B cell (primary cell): Measurements from ENCODE around the gene PHKA2. TPM values are rescaled to one million over a fixed set of nuclear protein-coding genes. Genes with fewer than 3 reads are reported as not detected.

ENCODE experiments used
- ATAC-seq: fragments of 200-7000 bp; cut with Tn5 transposase; one replicate; pipeline ENCODE4 v1.10.0; 2021; ENCODE audit warnings: low read depth, mild to moderate bottlenecking, moderate number of reproducible peaks, moderate library complexity
- CTCF ChIA-PET: fragments of 350-600 bp; sonication (Branson Sonifier 250); formaldehyde crosslinking; loops from one replicate; lab custom pipeline; 2021; ENCODE audit warnings: antibody characterized with exemption, inconsistent platforms; lab: Charles Lee
- POLR2A ChIA-PET: fragments of 350-600 bp; sonication (Branson Sonifier 250); formaldehyde crosslinking; loops from one replicate; lab custom pipeline; 2021; ENCODE audit warnings: antibody characterized with exemption; lab: Charles Lee
- DNase-seq: peaks from one replicate; pipeline ENCODE4 v3.0.0; 2013
- H2AFZ ChIP-seq: 2 replicates; pipeline ENCODE4 v1.6.1; 2012; ENCODE audit warnings: mild to moderate bottlenecking, low read depth, low read length; ENCODE audit not compliant: insufficient read depth, poor library complexity, severe bottlenecking
- H3K27ac ChIP-seq, 2 donors: 1 replicate in 1 of 2; 2 replicates in 1 of 2; pipeline ENCODE4 v1.5.1; 2012 to 2013; ENCODE audit warnings: low read length in 2 of 2, mild to moderate bottlenecking in 2 of 2, moderate library complexity in 1 of 2
- H3K27me3 ChIP-seq, 4 experiments: fragments of 200-600 bp in 1 of 4; sonication (generic) in 1 of 4; replicated peaks in 1 of 4; 1 replicate in 2 of 4; 2 replicates in 2 of 4; pipeline versions ENCODE4 v1.6.1 to v1.7.0; 2013 to 2016; ENCODE audit warnings: low read length in 3 of 4, mild to moderate bottlenecking in 2 of 4, mixed read lengths in 1 of 4, moderate library complexity in 1 of 4; ENCODE audit not compliant: insufficient read depth in 4 of 4, control insufficient read depth in 3 of 4; ENCODE audit errors: control extremely low read depth in 1 of 4
- H3K36me3 ChIP-seq, 2 experiments: replicated peaks in 1 of 2; 1 replicate in 1 of 2; 2 replicates in 1 of 2; pipeline versions ENCODE4 v1.6.1 to v1.7.1; 2013; ENCODE audit warnings: low read length in 1 of 2; ENCODE audit not compliant: insufficient read depth in 2 of 2, control insufficient read depth in 1 of 2; ENCODE audit errors: control extremely low read depth in 1 of 2, extremely low read depth in 1 of 2
- H3K4me1 ChIP-seq, 2 donors: fragments of 200-600 bp in 1 of 2; sonication (generic) in 1 of 2; 1 replicate in 1 of 2; 2 replicates in 1 of 2; pipeline versions ENCODE4 v1.5.1 to v1.6.1; 2013 to 2017; ENCODE audit warnings: low read length in 2 of 2; ENCODE audit not compliant: control insufficient read depth in 2 of 2, insufficient read depth in 2 of 2
- H3K4me2 ChIP-seq: replicated peaks from 2 replicates; pipeline ENCODE3; 2012; ENCODE audit warnings: mild to moderate bottlenecking, low read depth, low read length; ENCODE audit not compliant: poor library complexity, severe bottlenecking
- H3K4me3 ChIP-seq, 5 experiments: fragments of 200-600 bp in 1 of 5; sonication (generic) in 1 of 5; 1 replicate in 3 of 5; 2 replicates in 2 of 5; pipeline versions ENCODE4 v1.5.1 to v1.7.0; 2011 to 2016; ENCODE audit warnings: low read length in 4 of 5, mild to moderate bottlenecking in 4 of 5, low read depth in 2 of 5, control low read depth in 1 of 5, moderate library complexity in 1 of 5; ENCODE audit not compliant: insufficient read depth in 1 of 5; ENCODE audit errors: control extremely low read depth in 1 of 5, extremely low read depth in 1 of 5
- H3K79me2 ChIP-seq: fragments of 200-600 bp; sonication (generic); one replicate; pipeline ENCODE4 v1.6.0; 2016; ENCODE audit warnings: low read length; ENCODE audit not compliant: control insufficient read depth, insufficient read depth
- H3K9ac ChIP-seq: fragments of 200-600 bp; sonication (generic); 2 replicates; pipeline ENCODE4 v1.6.1; 2017; ENCODE audit warnings: mild to moderate bottlenecking, low read length, moderate library complexity
- H3K9me3 ChIP-seq, 3 donors: one replicate each; pipeline versions ENCODE4 v1.6.1 to v1.7.1; 2013; ENCODE audit warnings: low read length in 2 of 3; ENCODE audit not compliant: control insufficient read depth in 2 of 3, insufficient read depth in 1 of 3; ENCODE audit errors: control extremely low read depth in 1 of 3
- H4K20me1 ChIP-seq: 2 replicates; pipeline ENCODE4 v1.6.0; 2012; ENCODE audit warnings: mild to moderate bottlenecking, low read length; ENCODE audit not compliant: insufficient read depth, control insufficient read depth, poor library complexity, severe bottlenecking
- H3K27ac Mint-ChIP-seq: one replicate; pipeline ENCODE4 v1.8.0; 2021; ENCODE audit warnings: mixed read lengths
- H3K27me3 Mint-ChIP-seq: one replicate; pipeline ENCODE4 v1.8.0; 2021; ENCODE audit warnings: mixed read lengths
- H3K4me1 Mint-ChIP-seq: one replicate; pipeline ENCODE4 v1.8.0; 2021; ENCODE audit warnings: mixed read lengths
- H3K4me3 Mint-ChIP-seq: one replicate; pipeline ENCODE4 v1.8.0; 2021; ENCODE audit warnings: mixed read lengths
- H3K9me3 Mint-ChIP-seq: one replicate; pipeline ENCODE4 v1.8.0; 2022; ENCODE audit warnings: mixed read lengths; ENCODE audit not compliant: insufficient read depth
- EZH2 ChIP-seq: IDR thresholded peaks from 2 replicates; pipeline ENCODE4 v1.6.1; 2012; ENCODE audit warnings: borderline replicate concordance, low read depth, mild to moderate bottlenecking, moderate library complexity, low read length; ENCODE audit not compliant: insufficient read depth, poor library complexity, severe bottlenecking
- WGBS: methylation state at CpG from one replicate; pipeline ENCODE4 v1.1.5; 2013; ENCODE audit warnings: missing lambda C conversion rate; ENCODE audit not compliant: insufficient coverage; 5-methylcytosine and 5-hydroxymethylcytosine counted together
- intact Hi-C: fragments of 100-400 bp; cut with micrococcal nuclease; formaldehyde crosslinking; loops from one replicate; pipeline ENCODE4 v1.10.0; 2022
- polyA plus RNA-seq: library from polyadenylated mRNA; depleted of rRNA; stranded (reverse); fragments of >200 nt; gene quantifications from 2 replicates; pipeline ENCODE4 v1.2.3, GENCODE V29; 2012
- total RNA-seq, 2 donors: library from RNA; stranded (reverse); fragments of 120-200 nt in 1 of 2; gene quantifications; 1 replicate in 1 of 2; 2 replicates in 1 of 2; pipeline versions ENCODE4 v1.2.3 to v1.2.4, GENCODE V29; 2013 to 2022
- TF ChIP-seq, protein P1 (sequence below): fragments of 200-600 bp; IDR thresholded peaks from one replicate; pipeline ENCODE4 v1.8.0; 2022; ENCODE audit warnings: antibody characterized with exemption, mild to moderate bottlenecking

The PHKA2 gene
- total and polyA plus RNA-seq, 2 donors (not counting 1 experiment from before 2014, with no cell fraction given) = 54.6 to 60.6 TPM

DNA sequence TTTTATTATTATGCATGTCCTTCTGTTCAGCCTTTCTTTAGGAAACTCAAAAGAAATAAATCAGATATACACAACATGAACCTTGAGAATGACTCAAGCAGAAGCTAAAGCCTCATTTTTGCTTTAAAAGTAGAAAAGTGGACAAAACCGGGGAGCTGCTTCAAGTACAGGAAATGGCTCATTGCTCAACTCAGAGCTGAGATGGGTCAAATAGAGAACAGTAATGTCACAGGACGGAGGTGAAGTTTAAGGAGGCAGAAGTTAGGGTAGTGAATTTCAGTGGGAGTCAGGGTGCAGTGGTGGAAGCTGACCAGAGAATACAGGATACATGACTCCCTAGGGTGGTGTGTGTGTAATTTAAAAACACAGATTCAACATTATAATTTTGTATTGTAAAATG, 22.2 kb downstream of the PHKA2 start:
- intact Hi-C loops = no loop called here
- no CpG with 5 or more reads among the region's 2 CpGs for WGBS
- H3K9ac ChIP-seq = no peak overlapping the region
- ATAC-seq = no peak
- no peaks in the 10 kb centered on the region for H3K36me3 ChIP-seq
- H3K9me3 ChIP-seq = no peaks in the 10 kb centered on the region
- no peaks in the 10 kb centered on the region for H3K4me1 ChIP-seq
- no peak overlapping the region for H3K4me3 ChIP-seq
- Mint-ChIP-seq H3K27ac (no peak overlapping the region), H3K4me3 (no peak overlapping the region), H3K9me3 (no peaks in the 10 kb centered on the region), H3K27me3 (no peaks in the 10 kb centered on the region), H3K4me1 (peaks cover 8% of the 10 kb centered on the region)
- ChIA-PET CTCF (interaction anchor here (0.7 kb wide), 1 partner anchor 411 kb away, joined by 4 read pairs; no protein-coding TSS in a partner anchor), POLR2A (no interaction called here)
- no peak for DNase-seq
- H2AFZ ChIP-seq = no peak overlapping the region
- no peak overlapping the region for H3K4me2 ChIP-seq
- no peaks in the 10 kb centered on the region for H4K20me1 ChIP-seq
- no peaks in the 10 kb centered on the region for H3K27me3 ChIP-seq
- H3K79me2 ChIP-seq = peaks cover 10% of the 10 kb centered on the region
- no peak overlapping the region for H3K27ac ChIP-seq
- TF ChIP-seq EZH2 = no peak
- TF ChIP-seq, protein P1, sequence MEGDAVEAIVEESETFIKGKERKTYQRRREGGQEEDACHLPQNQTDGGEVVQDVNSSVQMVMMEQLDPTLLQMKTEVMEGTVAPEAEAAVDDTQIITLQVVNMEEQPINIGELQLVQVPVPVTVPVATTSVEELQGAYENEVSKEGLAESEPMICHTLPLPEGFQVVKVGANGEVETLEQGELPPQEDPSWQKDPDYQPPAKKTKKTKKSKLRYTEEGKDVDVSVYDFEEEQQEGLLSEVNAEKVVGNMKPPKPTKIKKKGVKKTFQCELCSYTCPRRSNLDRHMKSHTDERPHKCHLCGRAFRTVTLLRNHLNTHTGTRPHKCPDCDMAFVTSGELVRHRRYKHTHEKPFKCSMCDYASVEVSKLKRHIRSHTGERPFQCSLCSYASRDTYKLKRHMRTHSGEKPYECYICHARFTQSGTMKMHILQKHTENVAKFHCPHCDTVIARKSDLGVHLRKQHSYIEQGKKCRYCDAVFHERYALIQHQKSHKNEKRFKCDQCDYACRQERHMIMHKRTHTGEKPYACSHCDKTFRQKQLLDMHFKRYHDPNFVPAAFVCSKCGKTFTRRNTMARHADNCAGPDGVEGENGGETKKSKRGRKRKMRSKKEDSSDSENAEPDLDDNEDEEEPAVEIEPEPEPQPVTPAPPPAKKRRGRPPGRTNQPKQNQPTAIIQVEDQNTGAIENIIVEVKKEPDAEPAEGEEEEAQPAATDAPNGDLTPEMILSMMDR = no peak

DNA sequence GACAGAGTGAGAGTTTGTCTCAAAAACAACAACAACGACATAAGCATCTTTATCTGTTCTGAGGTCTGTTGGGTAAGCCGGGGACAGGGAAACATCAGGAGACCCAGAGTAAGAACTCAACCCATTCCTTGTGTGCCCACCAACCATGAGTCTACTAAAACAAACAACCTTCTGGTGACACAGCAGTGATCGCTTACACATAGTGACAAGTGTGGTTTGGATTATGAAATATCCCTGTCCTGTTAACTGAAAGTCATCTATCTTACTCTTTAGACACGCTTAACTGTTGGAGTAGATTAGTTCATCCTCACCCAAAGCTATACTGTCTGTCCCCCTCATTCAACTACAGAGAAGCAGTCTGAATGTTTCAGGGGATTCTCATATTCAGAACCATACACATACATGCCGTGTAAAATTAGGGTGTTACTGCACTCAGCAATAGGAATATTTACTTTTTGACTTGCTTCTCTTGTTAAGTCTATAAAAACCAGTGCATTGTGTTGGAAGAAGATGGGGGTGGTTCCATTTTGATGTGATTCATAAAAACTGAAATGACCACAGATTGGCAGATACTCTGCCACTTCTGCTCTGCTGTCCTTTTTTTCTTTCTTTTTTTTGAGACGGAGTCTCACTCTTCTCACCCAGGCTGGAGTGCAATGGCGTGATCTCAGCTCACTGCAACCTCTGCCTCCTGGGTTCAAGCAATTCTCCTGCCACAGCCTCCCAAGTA, 27.4 kb downstream of the PHKA2 start:
- peaks cover 0 to under 1% of the 10 kb centered on the region in 2 experiments for H3K36me3 ChIP-seq
- intact Hi-C loops = no loop called here
- H3K27ac Mint-ChIP-seq = no peak overlapping the region
- H3K27me3 ChIP-seq = no peaks in the 10 kb centered on the region
- H3K27me3 Mint-ChIP-seq = no peaks in the 10 kb centered on the region
- H3K4me1 Mint-ChIP-seq = peaks cover 3% of the 10 kb centered on the region
- H4K20me1 ChIP-seq = no peaks in the 10 kb centered on the region
- no peaks in the 10 kb centered on the region for H3K79me2 ChIP-seq
- H3K27ac ChIP-seq = no peak overlapping the region
- H2AFZ ChIP-seq = no peak overlapping the region
- H3K9me3 ChIP-seq = no peaks in the 10 kb centered on the region
- H3K4me2 ChIP-seq = no peak overlapping the region
- ChIA-PET CTCF (no interaction called here), POLR2A (no interaction called here)
- H3K9me3 Mint-ChIP-seq = no peaks in the 10 kb centered on the region
- no peak overlapping the region for H3K4me3 Mint-ChIP-seq
- H3K4me1 ChIP-seq = no peaks in the 10 kb centered on the region
- 100% methylated on average over 2 of the region's 7 CpGs for WGBS
- TF ChIP-seq EZH2 = no peak
- TF ChIP-seq, protein P1 = no peak
- no peak overlapping the region for H3K4me3 ChIP-seq
- no peak overlapping the region for H3K9ac ChIP-seq
- no peak for DNase-seq
- ATAC-seq = no peak
